ENCODE data around the gene CPT2.
"Not testable (repeated sequence)": the region's sequence is repeated elsewhere in the genome, so short reads cannot be mapped to it uniquely, and the experiment has no call there.

The CPT2 gene

GRCh38 chr1:53183095-53183990 lies 13.3 kb upstream of the CPT2 start:
- no peak for DNase-seq

- not testable (repeated sequence) for DNase-seq
Measured at GRCh38 chr1:53185955-53186297, 10.7 kb upstream of the CPT2 start.

DNA sequence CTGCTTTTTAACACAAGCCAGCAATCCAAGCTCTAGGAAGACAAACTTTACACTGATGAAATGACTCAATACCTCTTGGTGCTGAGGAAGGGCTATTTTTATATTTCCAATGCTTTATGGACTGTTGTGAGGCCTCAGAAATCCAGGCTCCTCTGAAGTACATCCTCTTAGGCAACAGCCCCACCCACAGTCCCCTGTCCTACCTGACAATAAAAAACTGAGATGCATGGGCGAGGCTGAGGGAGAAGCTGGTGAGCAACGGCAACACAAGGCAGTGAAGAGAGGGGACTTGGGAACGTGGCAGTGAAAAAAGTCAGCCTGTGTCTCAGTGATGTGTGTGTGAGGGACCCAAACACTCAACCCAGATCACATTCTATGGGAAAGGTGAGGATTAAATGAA lies 10.1 kb upstream of the CPT2 start:
- no peak for DNase-seq

DNA sequence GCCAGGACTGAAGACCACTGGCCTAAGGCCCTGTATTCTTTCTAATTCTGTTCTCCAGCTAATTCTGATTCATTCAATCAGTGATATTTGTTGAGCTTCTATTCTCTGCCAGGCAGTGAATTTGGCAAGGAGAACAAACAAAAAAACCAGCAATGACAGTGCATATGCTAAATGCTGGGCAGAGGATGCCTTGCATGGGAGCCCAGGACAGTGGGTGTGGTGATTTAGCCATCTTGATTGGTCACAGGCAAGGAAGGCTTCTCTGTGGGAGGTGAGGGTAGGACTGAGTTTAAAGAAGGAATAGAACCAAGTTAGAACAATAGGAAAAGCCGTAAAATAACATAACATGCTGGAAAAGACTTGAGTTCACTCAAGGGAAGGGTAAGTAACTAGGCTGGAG lies 9.2 kb upstream of the CPT2 start:
- no peak for DNase-seq

- no peak for DNase-seq
Measured at GRCh38 chr1:53188099-53188498, 8.5 kb upstream of the CPT2 start.

DNA sequence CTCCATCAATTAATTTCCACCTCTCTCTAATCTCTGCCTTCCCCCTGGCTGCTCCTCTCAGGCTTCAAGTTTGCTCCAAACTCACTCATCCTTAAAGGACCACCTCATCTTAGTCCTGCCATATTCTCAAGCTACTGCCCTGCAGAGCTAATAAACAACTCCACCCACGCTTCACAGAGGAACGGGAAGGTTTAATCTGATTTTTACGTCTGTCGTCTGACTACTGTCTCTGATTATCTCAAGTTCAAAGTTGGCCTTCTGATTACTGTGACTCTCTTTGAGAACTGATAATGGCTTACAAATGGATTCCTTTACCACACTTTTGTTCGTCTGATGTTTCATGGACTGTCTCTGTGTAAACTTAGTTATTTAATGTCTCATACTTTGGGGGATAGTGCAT lies 7.6 kb upstream of the CPT2 start:
- DNase-seq = no peak

- no peak for DNase-seq
Measured at GRCh38 chr1:53190210-53190611, 6.4 kb upstream of the CPT2 start.

- no peak for DNase-seq
Measured at GRCh38 chr1:53195246-53196016, 1.2 kb upstream of the CPT2 start.

GRCh38 chr1:53196017-53196484 lies 573 bp upstream of the CPT2 start:
- no peak for DNase-seq

GRCh38 chr1:53197291-53198200 lies 922 bp downstream of the CPT2 start:
- DNase-seq = no peak

DNA sequence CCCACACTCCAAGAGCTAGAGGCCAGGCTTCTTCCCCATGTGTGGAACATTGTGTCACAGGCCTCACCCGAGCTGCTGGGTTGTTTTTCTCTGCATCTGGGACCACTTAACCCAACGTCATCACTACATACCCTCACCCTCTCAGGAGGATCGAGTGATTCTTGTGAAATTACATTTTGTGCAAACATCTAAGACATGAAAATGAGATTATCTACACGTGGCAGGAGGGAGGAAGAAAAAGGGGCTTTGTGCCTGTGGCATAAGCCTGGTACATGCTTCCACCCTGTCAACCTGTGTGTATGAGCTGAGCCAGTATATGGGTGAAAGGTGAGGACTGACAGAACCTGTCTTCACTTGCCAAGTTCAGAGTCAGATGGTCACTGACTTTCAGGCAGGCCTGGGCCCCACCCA lies 1.6 kb downstream of the CPT2 start:
- no peak for DNase-seq

DNA sequence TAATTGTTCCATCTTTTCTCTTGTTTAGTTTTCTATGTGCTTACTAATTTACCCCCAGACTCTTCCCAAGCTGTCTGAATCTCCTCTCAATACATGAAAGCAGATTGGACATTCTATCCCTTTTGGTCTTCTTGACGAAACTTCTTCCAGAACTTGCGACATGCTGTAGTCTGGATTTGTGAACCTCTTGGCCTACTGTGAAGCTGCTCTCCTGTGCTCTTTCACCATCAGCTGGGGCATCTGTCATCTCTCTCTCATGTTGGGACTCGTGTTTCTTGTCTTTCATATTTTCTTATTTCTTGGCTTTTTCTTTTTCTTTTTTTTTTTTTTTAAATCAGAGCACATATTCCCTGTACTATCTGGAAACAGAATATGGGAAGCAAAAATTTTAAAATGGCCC lies 6.8 kb downstream of the CPT2 start:
- DNase-seq = no peak

DNA sequence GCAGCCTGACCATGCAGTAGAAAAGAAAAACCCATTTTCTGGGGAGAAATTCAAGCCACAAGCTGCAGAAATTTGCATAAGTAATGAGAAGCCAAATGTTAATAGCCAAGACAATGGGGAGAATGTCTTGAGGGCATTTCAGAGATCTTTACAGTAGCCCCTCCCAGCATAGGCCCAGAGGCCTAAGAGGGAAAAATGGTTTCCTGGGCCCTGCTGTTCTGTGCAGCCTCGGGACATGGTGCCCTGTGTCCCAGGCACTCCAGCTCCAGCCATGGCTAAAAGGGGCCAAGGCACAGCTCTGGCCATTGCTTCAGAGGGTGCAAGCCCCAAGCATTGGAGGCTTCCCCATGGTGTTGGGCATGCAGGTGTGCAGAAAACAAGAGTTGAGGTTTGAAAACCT lies 8.9 kb downstream of the CPT2 start:
- DNase-seq = not testable (repeated sequence)

DNA sequence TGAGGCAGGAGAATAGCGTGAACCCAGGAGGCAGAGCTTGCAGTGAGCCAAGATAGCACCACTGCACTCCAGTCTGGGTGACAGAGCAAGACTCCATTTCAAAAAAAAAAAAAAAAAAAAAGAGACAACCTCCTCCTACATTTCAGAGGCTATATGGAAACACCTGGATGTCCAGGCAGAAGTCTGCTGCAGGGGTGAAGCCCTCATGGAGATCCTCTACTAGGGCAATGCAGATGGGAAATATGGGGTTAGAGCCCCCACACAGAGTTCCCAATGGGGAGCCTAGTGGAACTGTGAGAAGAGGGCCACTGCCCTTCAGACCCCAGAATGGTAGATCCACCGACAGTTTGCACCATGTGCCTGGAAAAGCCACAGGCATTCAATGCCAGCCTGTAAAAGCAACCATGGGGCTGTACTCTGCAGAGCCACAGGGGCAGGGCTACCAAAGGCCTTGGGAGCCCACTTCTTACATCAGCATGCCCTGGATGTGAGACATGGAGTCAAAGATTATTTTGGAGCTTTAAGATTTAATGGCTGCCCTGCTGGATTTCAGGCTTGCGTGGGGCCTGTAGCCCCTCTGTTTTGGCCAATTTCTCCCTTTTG lies 9.6 kb downstream of the CPT2 start:
- DNase-seq = not testable (repeated sequence)

GRCh38 chr1:53206735-53207379 lies 10.2 kb downstream of the CPT2 start:
- DNase-seq = no peak

GRCh38 chr1:53207726-53208125 lies 11.1 kb downstream of the CPT2 start:
- DNase-seq = no peak

GRCh38 chr1:53210352-53210751 lies 13.7 kb downstream of the CPT2 start:
- no peak for DNase-seq

DNA sequence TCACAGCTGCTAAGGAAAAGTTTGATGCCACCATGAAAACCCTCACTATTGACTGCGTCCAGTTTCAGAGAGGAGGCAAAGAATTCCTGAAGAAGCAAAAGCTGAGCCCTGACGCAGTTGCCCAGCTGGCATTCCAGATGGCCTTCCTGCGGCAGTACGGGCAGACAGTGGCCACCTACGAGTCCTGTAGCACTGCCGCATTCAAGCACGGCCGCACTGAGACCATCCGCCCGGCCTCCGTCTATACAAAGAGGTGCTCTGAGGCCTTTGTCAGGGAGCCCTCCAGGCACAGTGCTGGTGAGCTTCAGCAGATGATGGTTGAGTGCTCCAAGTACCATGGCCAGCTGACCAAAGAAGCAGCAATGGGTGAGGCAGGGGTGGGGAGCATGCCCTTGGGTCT lies 14.3 kb downstream of the CPT2 start:
- DNase-seq = no peak

DNA sequence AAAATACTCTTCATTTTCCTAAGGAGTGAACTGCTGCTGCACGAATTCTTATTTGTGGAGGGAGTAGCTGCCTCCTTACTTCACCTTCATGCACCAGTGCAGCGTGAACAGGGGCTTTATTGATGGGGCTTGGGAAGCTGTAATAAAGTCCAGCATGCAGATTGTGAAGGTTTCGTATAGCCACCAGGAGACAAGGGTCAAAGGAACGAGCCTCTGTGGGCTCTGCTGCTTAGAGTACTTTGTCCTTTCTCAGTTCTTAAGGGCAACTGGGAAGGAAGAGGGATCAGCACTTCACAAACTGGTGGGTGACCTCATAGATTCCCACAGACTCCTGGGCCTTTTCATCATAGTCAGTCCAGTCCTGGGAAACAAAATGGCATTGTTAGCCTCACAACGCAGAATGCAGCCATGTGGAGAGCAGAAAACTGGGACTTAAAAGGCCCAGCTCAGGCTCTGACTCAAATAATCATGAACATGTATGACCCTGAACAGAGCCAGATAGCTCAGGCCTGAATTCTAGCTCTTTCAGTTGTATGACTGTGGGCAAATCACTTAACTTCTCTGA lies 17.8 kb downstream of the CPT2 start:
- DNase-seq = no peak

DNA sequence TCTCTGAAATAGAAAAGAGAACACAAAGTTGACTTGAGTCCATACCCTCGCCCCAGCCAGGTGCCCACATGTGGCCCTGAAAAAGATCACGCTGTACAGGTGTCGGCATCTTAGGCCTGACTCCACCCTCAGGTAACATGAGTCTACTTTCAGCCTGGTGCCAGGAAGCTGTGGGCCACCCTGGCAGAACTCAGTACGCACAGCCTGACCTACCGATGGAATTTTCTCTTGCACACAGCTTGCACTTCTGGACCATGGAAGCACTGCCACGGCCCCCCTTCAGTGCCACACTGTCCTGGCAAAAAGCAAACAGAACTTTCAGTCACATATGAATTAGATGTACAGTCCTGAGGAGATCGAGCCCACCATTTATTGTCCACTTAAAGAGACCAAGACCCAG lies 21.6 kb downstream of the CPT2 start:
- DNase-seq = no peak

- no peak for DNase-seq
Measured at GRCh38 chr1:53219711-53220110, 23.1 kb downstream of the CPT2 start.
